ENCODE results near the gene ELAC2. TPM values are rescaled to one million over a fixed set of nuclear protein-coding genes. Genes with fewer than 3 reads are reported as not detected.

Gene ELAC2
- total RNA-seq: 52.2 TPM
- long read RNA-seq, transcript ELAC2-201 (24 exons, 3,148 nt): major isoform, 115 of 171 reads
- long read RNA-seq, partial matches to known transcripts: 23 of 171 reads
- long read RNA-seq, other reads (novel, unspliced or antisense): 32 of 171 reads

DNA sequence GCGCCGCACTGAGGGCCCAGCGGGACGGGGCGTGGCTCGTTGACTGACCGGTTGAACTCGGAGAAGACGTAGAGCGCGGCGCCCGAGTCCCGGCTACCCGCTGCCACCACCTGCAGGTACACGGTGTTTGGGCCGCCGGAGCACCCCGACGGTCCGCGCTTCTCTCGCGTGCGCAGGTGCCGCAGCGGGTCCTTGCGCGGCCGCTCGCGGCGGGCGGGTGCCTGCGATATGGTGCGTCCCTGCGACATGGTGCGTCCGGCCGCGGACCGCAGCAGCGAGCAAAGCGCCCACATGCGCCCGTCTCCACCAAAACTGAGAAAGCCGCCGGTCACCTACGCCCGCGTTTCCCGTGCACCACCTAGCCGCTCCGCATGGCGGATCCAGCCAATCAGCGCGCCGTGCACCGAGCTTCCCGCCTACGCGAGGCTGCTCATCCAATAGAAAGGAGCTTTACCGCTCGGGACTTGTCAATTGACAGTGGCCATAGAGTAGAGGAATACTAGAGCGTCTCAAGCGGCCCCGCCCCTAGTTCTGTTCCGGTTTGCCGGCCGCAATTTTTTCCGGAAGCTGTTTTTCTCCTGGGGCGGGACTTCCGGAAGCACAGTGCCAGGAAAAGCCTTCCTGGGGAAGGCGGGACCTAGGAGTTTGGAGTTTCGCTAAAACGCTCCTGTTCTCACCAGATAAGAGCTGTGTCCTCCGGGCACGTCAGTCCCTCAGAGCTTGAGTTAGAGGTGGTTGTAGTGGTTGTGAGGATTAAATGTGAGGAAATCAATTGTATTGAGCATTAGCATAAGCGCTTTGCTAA, at the start of gene ELAC2:
Gene ELAC2 (minus strand): TSS at position 373 of the 805 bp plus-strand sequence. CDS start 80 bp downstream, at position 293.
- peak; percentile 98 for DNase-seq (ENCODE audit: low spot score)
- intact Hi-C loops (cut with DNase I): no loop called here

DNA sequence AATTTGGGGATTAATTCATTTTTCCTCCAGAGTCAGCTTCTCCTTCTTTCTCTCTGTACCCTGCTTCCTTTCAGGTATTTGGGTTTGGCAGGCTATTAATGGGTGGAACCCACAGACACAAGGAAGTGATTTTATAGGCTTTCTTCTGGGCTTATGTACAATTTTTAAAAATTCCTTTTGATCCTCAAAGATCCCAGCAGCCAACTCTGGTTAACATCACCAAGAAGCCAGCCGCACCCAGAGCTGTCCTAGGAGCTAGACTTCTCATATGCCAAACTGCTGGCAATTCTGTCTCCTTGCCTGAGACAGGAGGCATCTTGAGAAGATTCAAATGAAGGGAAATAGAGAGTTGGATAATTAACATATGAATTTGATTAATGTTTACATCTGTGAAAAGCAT, 47.2 kb upstream of the ELAC2 start:
- intact Hi-C loops (cut with DNase I): no loop called here
- no peak for DNase-seq (ENCODE audit: low spot score)

DNA sequence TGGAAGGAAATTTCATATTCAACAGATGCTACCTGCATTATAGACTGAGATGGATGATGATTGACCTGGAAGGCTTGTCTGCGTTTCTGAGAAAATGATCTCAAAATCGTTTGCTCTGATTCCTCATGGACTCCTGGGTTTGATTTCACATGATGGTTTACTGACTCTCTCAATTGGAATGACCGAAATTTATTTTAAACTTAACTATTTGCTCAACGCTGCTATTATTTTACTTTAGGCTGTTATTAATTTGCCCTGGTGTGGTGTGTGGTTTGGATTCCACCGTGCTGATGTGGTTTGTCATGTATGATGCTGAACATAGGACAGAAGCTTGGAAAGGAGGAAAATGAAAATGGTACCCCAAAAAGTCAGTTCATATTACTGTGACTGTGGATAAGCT, 37.3 kb upstream of the ELAC2 start:
- intact Hi-C loops (cut with DNase I): no loop called here
- no peak for DNase-seq (ENCODE audit: low spot score)

DNA sequence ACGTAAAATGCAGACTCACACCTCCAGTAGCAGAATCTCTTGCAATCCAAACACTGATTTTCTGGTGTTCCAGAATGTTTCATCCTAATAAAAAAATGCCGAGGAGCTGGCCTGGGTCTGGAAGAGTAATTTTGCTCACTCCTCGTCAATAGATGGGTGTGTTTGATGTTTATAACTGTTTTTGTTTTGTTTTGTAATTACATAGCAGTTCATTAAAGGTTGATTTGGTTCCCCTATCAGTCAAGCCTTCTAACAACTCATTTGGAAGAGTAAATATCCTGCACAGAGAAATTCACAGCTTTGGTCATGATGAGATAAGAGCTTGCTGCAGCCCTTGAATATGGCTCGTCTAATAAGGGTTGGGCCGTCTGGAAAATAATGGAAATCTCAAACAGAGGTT, 36.8 kb upstream of the ELAC2 start:
- intact Hi-C loops (cut with DNase I): no loop called here
- no peak for DNase-seq (ENCODE audit: low spot score)

GRCh38 chr17:13051915-13052314, 34.1 kb upstream of the ELAC2 start:
- no peak for DNase-seq (ENCODE audit: low spot score)
- intact Hi-C loops (cut with DNase I): no loop called here

DNA sequence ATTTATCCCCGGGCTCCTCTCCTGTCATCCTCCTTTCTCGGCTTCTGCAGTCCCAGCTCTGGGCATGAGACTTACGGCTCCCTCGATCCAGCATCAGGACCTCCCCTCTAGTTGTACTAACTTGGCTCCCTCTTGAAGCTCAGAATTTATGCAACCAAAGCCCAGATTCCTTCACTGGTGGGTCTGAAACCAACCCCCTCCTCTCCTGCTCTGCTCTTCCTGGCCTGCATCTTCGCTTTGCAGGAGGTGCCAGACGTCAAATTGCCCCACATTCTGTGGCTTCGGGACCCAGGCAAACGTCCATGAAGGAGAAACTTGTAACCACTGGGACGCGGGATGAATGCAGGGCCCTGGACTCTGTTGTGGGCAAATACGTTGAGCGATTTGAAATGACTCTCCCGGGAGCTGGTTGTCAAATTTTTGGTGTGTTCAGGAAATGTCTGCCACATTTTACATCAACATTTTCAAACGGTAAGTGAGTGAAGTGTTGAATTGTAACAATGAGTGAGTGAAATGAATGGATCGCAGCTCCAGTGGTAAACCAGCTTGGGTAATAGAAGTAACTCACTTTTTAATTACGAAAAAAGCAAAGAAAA, 29.3 kb upstream of the ELAC2 start:
- DNase-seq (ENCODE audit: low spot score): no peak
- intact Hi-C loops (cut with DNase I): no loop called here

DNA sequence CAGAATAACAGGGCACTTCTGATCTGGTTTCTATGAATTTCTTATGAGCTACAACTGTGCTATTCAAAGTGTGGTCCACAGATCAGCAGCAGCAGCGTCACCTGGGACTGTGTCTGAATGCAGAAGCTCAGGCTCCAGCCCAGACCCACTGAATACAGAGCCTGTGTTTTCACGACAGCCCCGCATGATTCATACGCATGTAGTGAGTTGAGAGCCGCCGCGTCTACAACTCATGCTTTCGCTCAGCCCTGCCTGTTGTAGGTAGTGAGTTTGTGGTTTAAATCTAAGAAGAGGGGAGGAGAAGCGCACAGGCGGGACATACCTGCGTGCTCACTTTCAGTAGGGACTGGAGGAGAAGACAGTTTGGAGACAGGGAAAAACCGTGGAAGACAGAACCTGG, 28.5 kb upstream of the ELAC2 start:
- no peak for DNase-seq (ENCODE audit: low spot score)
- intact Hi-C loops (cut with DNase I): no loop called here

GRCh38 chr17:13044572-13045065, 26.8 kb upstream of the ELAC2 start:
- intact Hi-C loops (cut with DNase I): no loop called here
- no peak for DNase-seq (ENCODE audit: low spot score)

DNA sequence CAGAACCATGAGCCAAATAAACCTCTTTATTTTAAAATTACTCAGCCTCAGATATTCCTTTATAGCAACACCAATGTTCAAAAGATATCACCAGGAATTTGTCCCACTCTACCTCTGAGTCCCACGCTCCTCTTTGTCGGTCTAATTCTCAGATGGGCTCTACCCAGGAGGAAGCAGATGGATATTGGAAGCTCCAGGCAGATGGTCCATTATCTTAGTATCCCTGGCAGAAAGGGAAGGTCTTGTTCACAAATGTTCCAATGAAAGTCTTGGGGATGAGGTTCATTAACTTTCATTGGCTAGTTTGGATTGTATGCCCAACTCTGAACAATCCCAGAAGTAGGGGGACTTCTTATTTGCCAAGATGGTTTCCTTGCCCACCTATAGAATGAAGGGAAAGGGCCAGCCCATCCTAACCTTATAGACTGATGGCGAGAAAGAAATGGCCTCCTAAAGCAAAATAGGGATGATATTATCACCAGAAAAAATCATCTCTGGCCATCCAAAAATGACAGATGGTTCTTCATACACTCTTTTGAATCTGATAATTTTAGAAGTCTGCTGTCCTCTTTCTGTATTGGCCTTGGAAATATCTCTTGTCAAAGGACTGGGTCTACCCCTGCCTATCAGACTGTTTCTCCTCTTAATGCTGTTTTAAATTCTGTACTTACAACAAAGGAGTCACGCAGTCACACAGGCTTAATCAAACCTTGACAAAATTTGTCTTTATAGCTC, 21.3 kb upstream of the ELAC2 start:
- DNase-seq (ENCODE audit: low spot score): no peak
- intact Hi-C loops (cut with DNase I): no loop called here

GRCh38 chr17:13036751-13037150, 18.9 kb upstream of the ELAC2 start:
- no peak for DNase-seq (ENCODE audit: low spot score)
- intact Hi-C loops (cut with DNase I): no loop called here

- intact Hi-C loops (cut with DNase I): no loop called here
- DNase-seq (ENCODE audit: low spot score): no peak
Observed at GRCh38 chr17:13035420-13035819, 17.6 kb upstream of the ELAC2 start.

DNA sequence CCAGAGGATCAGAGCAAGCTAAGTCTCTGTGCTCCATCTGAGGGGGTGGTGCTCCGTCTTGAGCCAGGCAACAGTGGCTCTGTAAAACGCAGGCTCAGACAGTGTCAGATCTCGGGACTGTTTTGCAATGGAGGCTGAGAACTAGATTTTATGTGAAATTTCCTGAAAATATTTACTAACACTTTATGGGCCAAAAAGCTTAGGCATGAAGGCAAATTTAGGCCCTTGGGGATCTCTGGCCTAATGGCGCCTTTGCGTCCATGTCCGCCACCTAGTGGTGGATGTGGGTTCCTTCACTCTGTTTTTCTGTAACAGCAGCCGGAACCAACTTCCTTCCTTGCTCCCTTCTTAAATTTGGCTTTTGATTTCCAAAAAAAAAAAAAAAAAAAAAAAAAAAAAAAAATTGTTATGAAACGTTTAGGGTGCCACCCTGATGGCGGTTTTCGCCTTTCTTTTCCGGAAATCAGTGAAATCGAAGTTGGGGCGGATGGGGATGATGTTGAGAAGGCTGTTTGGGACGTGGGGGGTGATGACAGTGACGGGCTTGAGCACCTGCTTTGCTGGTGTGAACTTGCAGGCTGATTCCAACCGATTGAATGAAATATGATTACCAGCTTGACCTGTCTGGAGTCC, 14.0 kb upstream of the ELAC2 start:
- intact Hi-C loops (cut with DNase I): no loop called here
- DNase-seq (ENCODE audit: low spot score): peak; percentile 79

DNA sequence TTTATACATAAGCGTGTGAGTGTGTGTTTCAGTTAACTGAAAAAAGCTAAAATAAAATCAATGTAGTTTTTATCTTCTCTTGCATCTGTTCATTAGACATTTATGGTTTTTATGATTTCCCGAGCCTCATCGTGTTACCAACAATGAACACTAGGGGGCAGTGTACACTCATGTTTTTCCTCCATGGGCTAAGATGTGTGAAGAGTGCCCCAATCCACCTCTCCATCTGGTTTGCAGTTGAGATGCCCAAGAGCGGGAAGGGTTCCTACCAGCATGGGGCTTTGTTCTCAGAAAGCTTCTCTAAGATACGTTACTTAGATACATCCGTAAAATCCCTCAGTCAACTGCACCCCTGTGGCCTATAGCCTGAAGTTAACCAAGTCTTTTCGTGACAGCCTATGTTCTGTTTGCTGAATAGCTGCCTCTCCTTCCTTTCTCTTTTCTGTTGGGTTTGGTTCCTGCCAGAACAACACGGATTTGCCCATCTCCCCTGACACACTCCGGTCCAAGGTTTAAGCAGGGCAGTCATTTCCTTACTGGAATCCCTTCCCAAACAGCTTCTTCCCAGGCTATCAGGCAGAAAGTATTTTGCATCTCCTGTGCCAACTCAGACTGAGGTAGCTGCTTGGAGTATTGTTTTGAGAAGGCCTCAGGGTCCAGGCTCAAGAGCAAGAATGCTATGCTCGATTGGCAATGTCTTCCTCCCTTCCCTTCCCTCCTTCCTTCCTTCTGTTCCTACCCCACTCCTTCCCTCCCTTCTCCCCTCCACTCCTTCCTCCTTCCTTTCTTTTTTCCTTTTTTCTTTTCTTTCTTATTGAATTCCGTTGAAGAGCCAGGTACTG, 12.9 kb upstream of the ELAC2 start:
- DNase-seq (ENCODE audit: low spot score): no peak
- intact Hi-C loops (cut with DNase I): no loop called here

- intact Hi-C loops (cut with DNase I): no loop called here
- no peak for DNase-seq (ENCODE audit: low spot score)
Observed at GRCh38 chr17:13030056-13030455, 12.2 kb upstream of the ELAC2 start.

GRCh38 chr17:13029340-13029739, 11.5 kb upstream of the ELAC2 start:
- no peak for DNase-seq (ENCODE audit: low spot score)
- intact Hi-C loops (cut with DNase I): no loop called here

DNA sequence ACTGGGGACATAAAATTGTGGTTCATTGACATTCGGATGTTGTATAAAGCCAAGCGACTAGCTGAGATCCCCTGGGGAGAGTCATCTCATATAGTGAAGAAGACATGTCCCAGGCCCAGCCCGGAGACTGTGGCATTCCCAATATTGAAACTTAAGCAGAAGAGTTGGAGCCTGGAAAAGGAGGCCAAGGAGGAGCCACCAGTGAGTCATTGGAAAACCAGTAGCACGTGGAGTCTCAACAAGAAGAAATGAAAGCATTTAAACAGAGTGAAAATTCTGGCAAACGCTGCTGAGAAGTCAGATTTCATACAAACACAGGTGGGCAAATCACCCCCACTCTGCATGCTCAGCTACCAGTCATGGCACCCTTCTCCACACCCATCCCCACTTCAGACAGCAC, 9.4 kb upstream of the ELAC2 start:
- no peak for DNase-seq (ENCODE audit: low spot score)
- intact Hi-C loops (cut with DNase I): no loop called here

DNA sequence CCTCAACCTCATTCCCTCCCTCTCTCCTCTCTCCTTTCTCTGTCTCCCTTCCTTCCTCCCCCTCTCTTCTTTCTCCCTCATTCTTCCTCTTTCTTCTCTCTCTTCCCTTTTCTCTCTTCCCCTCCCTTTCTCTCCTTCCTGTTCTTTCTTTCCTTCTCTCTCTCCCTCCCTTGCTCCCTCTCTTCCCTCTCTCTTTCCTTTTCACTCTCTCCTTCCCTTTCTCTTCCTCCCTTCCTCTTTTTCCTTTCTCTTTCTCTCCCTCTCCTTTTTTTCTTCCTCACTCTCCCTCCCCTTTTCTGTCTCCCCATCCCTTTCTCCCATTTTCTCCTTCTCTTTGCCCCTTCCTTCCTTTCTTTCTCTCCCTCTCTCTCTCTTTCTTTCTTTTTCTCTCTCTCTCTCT, 7.9 kb upstream of the ELAC2 start:
- no peak for DNase-seq (ENCODE audit: low spot score)
- intact Hi-C loops (cut with DNase I): no loop called here

DNA sequence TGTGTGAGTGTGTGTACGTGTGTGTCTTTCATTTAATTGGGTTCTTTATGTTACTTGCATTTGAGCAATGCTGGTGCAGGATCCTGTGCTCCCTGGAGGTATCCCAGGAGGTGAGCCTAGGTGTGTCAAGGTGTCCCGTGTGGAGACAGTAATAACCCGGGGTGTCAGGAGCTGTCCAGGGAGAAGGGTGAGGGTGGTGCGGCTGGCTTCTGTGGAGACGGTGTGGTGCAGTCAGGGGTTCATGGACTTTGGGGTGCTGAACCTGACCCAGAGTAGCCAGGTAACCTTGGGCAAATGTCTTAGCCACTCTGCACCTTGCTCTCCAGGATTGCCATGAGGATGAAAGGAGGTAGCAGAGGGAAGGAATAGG, 7.4 kb upstream of the ELAC2 start:
- intact Hi-C loops (cut with DNase I): no loop called here
- no peak for DNase-seq (ENCODE audit: low spot score)

Data from cardiac septum (tissue), 1 donor.